ENCODE measurements around the gene ITGB5.

DNA sequence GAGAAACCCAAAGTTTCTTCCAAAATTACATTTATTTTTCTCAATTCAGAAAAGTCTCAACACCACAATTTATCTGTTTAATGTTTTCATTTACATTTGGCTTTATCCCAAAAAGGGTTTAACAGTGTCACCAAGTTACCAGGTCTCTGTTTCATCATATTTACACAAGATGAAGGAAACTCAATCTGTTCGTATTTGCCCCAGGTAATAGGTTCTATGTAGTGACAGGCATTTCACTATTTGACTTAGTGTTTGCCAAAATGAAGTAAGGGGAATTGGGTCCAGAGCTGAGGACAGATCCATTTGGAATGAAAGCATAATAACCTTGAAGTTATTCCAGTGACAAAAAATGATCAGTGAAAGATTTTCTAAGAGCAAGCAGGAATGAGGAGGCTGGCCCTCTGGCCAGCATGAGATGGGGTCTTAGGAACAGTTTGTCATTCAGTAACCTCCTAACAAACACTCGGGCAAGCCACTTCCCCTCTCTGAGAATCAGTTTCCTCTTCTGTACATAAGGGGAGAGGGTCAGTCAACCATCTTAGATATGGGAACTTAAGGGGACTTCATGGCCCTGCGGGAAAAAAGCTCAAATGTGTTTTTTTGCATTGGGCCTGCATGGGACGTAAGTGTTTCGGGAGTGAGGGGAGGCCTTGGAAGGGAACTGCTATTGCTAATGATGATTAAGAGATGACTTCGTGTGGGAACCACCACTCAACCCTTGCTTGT is 125.1 kb downstream of the ITGB5 start:
- TF ChIP-seq, protein P1, sequence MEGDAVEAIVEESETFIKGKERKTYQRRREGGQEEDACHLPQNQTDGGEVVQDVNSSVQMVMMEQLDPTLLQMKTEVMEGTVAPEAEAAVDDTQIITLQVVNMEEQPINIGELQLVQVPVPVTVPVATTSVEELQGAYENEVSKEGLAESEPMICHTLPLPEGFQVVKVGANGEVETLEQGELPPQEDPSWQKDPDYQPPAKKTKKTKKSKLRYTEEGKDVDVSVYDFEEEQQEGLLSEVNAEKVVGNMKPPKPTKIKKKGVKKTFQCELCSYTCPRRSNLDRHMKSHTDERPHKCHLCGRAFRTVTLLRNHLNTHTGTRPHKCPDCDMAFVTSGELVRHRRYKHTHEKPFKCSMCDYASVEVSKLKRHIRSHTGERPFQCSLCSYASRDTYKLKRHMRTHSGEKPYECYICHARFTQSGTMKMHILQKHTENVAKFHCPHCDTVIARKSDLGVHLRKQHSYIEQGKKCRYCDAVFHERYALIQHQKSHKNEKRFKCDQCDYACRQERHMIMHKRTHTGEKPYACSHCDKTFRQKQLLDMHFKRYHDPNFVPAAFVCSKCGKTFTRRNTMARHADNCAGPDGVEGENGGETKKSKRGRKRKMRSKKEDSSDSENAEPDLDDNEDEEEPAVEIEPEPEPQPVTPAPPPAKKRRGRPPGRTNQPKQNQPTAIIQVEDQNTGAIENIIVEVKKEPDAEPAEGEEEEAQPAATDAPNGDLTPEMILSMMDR (IDR thresholded peaks at IDR 0.05) = no peak
- TF ChIP-seq POLR2A (IDR thresholded peaks at IDR 0.05) = no peak
